H9 (cell line): ENCODE results near the gene DUX4. TPM values are rescaled to one million over a fixed set of nuclear protein-coding genes. Genes with fewer than 3 reads are reported as not detected.
"Not testable (repeated sequence)": the region's sequence is repeated elsewhere in the genome, so short reads cannot be mapped to it uniquely, and the experiment has no call there.

Experiments
- DNase-seq: peaks from one replicate; pipeline ENCODE4 v3.0.0-alpha.2; 2017
- H2AFZ ChIP-seq: one replicate; pipeline ENCODE4 v1.6.1; 2013; ENCODE audit warnings: mild to moderate bottlenecking, low read length, control low read depth, moderate library complexity
- H2AK5ac ChIP-seq: 2 replicates; pipeline ENCODE4 v1.6.1; 2013; ENCODE audit warnings: low read length, control low read depth, mixed read lengths; ENCODE audit not compliant: insufficient read length
- H2BK120ac ChIP-seq: one replicate; pipeline ENCODE4 v1.6.1; 2013; ENCODE audit warnings: low read depth, mild to moderate bottlenecking, low read length, control low read depth, inconsistent platforms; ENCODE audit not compliant: poor library complexity, severe bottlenecking
- H2BK12ac ChIP-seq: 2 replicates; pipeline ENCODE4 v1.6.1; 2013; ENCODE audit warnings: low read length, control low read depth, mixed read lengths, low read depth; ENCODE audit not compliant: insufficient read length
- H2BK15ac ChIP-seq: 2 replicates; pipeline ENCODE4 v1.6.1; 2013; ENCODE audit warnings: low read depth, low read length, control low read depth
- H2BK20ac ChIP-seq: one replicate; pipeline ENCODE4 v1.6.1; 2013; ENCODE audit warnings: low read depth, mild to moderate bottlenecking, low read length, control low read depth, inconsistent platforms; ENCODE audit not compliant: poor library complexity, severe bottlenecking
- H2BK5ac ChIP-seq: 2 replicates; pipeline ENCODE4 v1.6.1; 2013; ENCODE audit warnings: low read length, control low read depth, mixed read lengths; ENCODE audit not compliant: insufficient read length
- H3K14ac ChIP-seq: 2 replicates; pipeline ENCODE4 v1.6.1; 2013; ENCODE audit warnings: low read length, control low read depth; ENCODE audit not compliant: insufficient read depth
- H3K18ac ChIP-seq: 2 replicates; pipeline ENCODE4 v1.6.1; 2013; ENCODE audit warnings: low read depth, mild to moderate bottlenecking, mixed read lengths, low read length, control low read depth; ENCODE audit not compliant: insufficient read length
- H3K23ac ChIP-seq: 2 replicates; pipeline ENCODE4 v1.6.1; 2013; ENCODE audit warnings: low read length, control low read depth, mixed read lengths, low read depth; ENCODE audit not compliant: insufficient read length
- H3K23me2 ChIP-seq: 2 replicates; pipeline ENCODE4 v1.6.1; 2013; ENCODE audit warnings: low read depth, mild to moderate bottlenecking, mixed read lengths, low read length, control low read depth; ENCODE audit not compliant: insufficient read length, poor library complexity, severe bottlenecking
- H3K27ac ChIP-seq: 2 replicates; pipeline ENCODE4 v1.5.1; 2013; ENCODE audit warnings: low read length, control low read depth, mixed read lengths, low read depth; ENCODE audit not compliant: insufficient read length
- H3K27me3 ChIP-seq: 2 replicates; pipeline ENCODE4 v1.6.1; 2013; ENCODE audit warnings: low read length, control low read depth, inconsistent platforms; ENCODE audit not compliant: insufficient read depth
- H3K4ac ChIP-seq: 2 replicates; pipeline ENCODE4 v1.6.1; 2013; ENCODE audit warnings: low read depth, mild to moderate bottlenecking, control low read depth, inconsistent platforms, low read length, moderate library complexity
- H3K4me1 ChIP-seq: 2 replicates; pipeline ENCODE4 v1.6.1; 2013; ENCODE audit warnings: low read length, control low read depth, inconsistent platforms; ENCODE audit not compliant: insufficient read depth
- H3K4me2 ChIP-seq: 2 replicates; pipeline ENCODE4 v1.6.1; 2013; ENCODE audit warnings: low read length, control low read depth, mixed read lengths; ENCODE audit not compliant: insufficient read length, insufficient read depth
- H3K56ac ChIP-seq: 2 replicates; pipeline ENCODE4 v1.6.1; 2013; ENCODE audit warnings: low read depth, mild to moderate bottlenecking, mixed read lengths, low read length, control low read depth; ENCODE audit not compliant: insufficient read length
- H3K79me1 ChIP-seq: 2 replicates; pipeline ENCODE4 v1.6.1; 2013; ENCODE audit warnings: low read depth, mild to moderate bottlenecking, moderate library complexity, low read length, control low read depth, inconsistent platforms; ENCODE audit not compliant: insufficient read depth, poor library complexity, severe bottlenecking
- H3K79me2 ChIP-seq: 2 replicates; pipeline ENCODE4 v1.6.1; 2013; ENCODE audit warnings: low read length, control low read depth, inconsistent platforms; ENCODE audit not compliant: insufficient read depth
- H3K9ac ChIP-seq: 2 replicates; pipeline ENCODE4 v1.6.1; 2013; ENCODE audit warnings: low read length, control low read depth, mixed read lengths; ENCODE audit not compliant: insufficient read length; ENCODE audit errors: extremely low read depth
- H3K9me3 ChIP-seq: one replicate; pipeline ENCODE4 v1.6.1; 2013; ENCODE audit warnings: low read depth, low read length, inconsistent platforms; ENCODE audit not compliant: control insufficient read depth
- H3T11ph ChIP-seq: one replicate; pipeline ENCODE4 v1.6.1; 2013; ENCODE audit warnings: mild to moderate bottlenecking, low read length, control low read depth, inconsistent platforms
- H4K20me1 ChIP-seq: one replicate; pipeline ENCODE4 v1.6.1; 2013; ENCODE audit not compliant: control insufficient read depth, insufficient read length, insufficient read depth
- H4K5ac ChIP-seq: 2 replicates; pipeline ENCODE4 v1.6.1; 2013; ENCODE audit warnings: low read depth, mild to moderate bottlenecking, mixed read lengths, low read length, control low read depth; ENCODE audit not compliant: insufficient read length
- H4K8ac ChIP-seq: replicated peaks from 2 replicates; pipeline ENCODE4 v1.6.1; 2013; ENCODE audit warnings: low read length, control low read depth, mixed read lengths, low read depth; ENCODE audit not compliant: insufficient read length
- H4K91ac ChIP-seq: 2 replicates; pipeline ENCODE4 v1.6.1; 2013; ENCODE audit warnings: low read depth, mild to moderate bottlenecking, moderate library complexity, mixed read lengths, low read length, control low read depth; ENCODE audit not compliant: insufficient read length
- H3K27ac Mint-ChIP-seq, 3 experiments: 2 replicates in 2 of 3; 3 replicates in 1 of 3; pipeline ENCODE4 v1.8.0; 2020 to 2021; ENCODE audit warnings: mixed read lengths in 3 of 3, mild to moderate bottlenecking in 1 of 3, moderate library complexity in 1 of 3
- H3K27me3 Mint-ChIP-seq: 2 replicates; pipeline ENCODE4 v1.8.0; 2021; ENCODE audit warnings: low read depth, mild to moderate bottlenecking, moderate library complexity, mixed read lengths
- H3K36me3 Mint-ChIP-seq, 3 experiments: 2 replicates in 2 of 3; 3 replicates in 1 of 3; pipeline ENCODE4 v1.8.0; 2020 to 2021; ENCODE audit warnings: low read depth in 3 of 3, mixed read lengths in 3 of 3; ENCODE audit not compliant: insufficient read depth in 1 of 3
- H3K4me1 Mint-ChIP-seq, 2 experiments: 2 replicates each; pipeline ENCODE4 v1.8.0; 2020; ENCODE audit warnings: mixed read lengths in 2 of 2
- H3K4me3 Mint-ChIP-seq, 2 experiments: 2 replicates in 1 of 2; 3 replicates in 1 of 2; pipeline ENCODE4 v1.8.0; 2020 to 2021; ENCODE audit warnings: mild to moderate bottlenecking in 2 of 2, mixed read lengths in 2 of 2, moderate library complexity in 1 of 2
- H3K9me3 Mint-ChIP-seq, 2 experiments: 2 replicates in 1 of 2; 3 replicates in 1 of 2; pipeline ENCODE4 v1.8.0; 2020; ENCODE audit warnings: mild to moderate bottlenecking in 2 of 2, mixed read lengths in 2 of 2, moderate library complexity in 1 of 2
- WGBS: extraction: QIAGEN DNeasy Blood & Tissue Kit; methylation state at CpG from one replicate; pipeline ENCODE4 v1.1.7; 2013; ENCODE audit warnings: missing lambda C conversion rate, low lambda C conversion rate, mixed read lengths; ENCODE audit not compliant: insufficient read length; ENCODE audit errors: extremely low coverage; 5-methylcytosine and 5-hydroxymethylcytosine counted together
- total RNA-seq: library from RNA; stranded (reverse); gene quantifications from 2 replicates; pipeline ENCODE4 v1.2.1, GENCODE V29; 2021

Gene DUX4
- total RNA-seq, 1 experiment from 2014 or later: not detected

- H3K27ac Mint-ChIP-seq, H3K36me3 Mint-ChIP-seq, H2BK15ac ChIP-seq, H4K20me1 ChIP-seq, H2BK12ac ChIP-seq, H3K79me2 ChIP-seq, H3K4ac ChIP-seq, H3K56ac ChIP-seq, H2BK120ac ChIP-seq, H3K79me1 ChIP-seq, H3K27me3 Mint-ChIP-seq, H3K14ac ChIP-seq, H2BK5ac ChIP-seq, H3K27ac ChIP-seq, H4K91ac ChIP-seq, H4K5ac ChIP-seq, H3K27me3 ChIP-seq, H3K18ac ChIP-seq, H3K23me2 ChIP-seq, H3K4me1 ChIP-seq, H3K4me2 ChIP-seq, DNase-seq, H3T11ph ChIP-seq, H3K4me1 Mint-ChIP-seq, H3K4me3 Mint-ChIP-seq, H2BK20ac ChIP-seq, H4K8ac ChIP-seq, H3K23ac ChIP-seq, H2AK5ac ChIP-seq, H3K9ac ChIP-seq, H2AFZ ChIP-seq: not testable (repeated sequence)
- H3K9me3 Mint-ChIP-seq: peaks cover 16 to 18% of the 10 kb centered on the region in 2 experiments
- H3K9me3 ChIP-seq: peaks cover 16% of the 10 kb centered on the region
- WGBS: no CpG with 5 or more reads among the region's 1 CpG
Observed at GRCh38 chr4:190180947-190181346, 7.4 kb downstream of the DUX4 start.

DNA sequence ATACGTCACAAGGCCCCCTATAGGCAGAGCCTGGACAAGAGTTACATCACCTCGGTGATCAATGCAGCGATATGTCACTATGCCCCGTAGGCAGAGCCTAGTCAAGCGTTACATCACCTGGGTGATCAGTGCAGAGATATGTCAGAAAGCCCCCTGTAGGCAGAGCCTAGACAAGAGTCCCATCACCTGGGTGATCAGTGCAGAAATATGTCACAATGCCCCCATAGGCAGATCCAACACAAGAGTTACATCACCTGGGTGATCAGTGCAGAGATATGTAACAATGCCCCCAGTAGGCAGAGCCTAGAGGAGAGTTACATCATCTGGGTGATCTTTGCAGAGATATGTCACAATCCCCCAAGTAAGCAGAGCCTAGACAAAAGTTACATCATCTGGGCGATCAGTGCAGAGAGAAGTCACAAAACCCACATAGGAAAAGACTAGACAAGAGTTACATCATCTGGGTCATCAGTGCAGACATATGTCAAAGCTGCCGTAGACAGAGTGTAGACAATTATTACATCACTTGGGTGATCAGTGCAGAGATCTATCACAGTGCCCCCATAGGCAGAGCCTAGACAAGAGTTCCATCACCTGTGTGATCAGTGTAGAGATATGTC lies 8.0 kb downstream of the DUX4 start:
- no CpG with 5 or more reads among the region's 7 CpGs for WGBS
- H4K20me1 ChIP-seq, H3K4ac ChIP-seq, H3K56ac ChIP-seq, H3K9ac ChIP-seq, H4K8ac ChIP-seq, H3K79me1 ChIP-seq, DNase-seq, H2BK12ac ChIP-seq, H3K23ac ChIP-seq, H3T11ph ChIP-seq, H3K36me3 Mint-ChIP-seq, H4K91ac ChIP-seq, H3K4me3 Mint-ChIP-seq, H2AFZ ChIP-seq, H3K23me2 ChIP-seq, H2BK15ac ChIP-seq, H2BK5ac ChIP-seq, H3K27me3 Mint-ChIP-seq, H3K4me1 ChIP-seq, H4K5ac ChIP-seq, H3K4me1 Mint-ChIP-seq, H3K27me3 ChIP-seq, H3K14ac ChIP-seq, H2BK20ac ChIP-seq, H3K27ac Mint-ChIP-seq, H3K79me2 ChIP-seq, H2AK5ac ChIP-seq, H2BK120ac ChIP-seq, H3K4me2 ChIP-seq, H3K18ac ChIP-seq, H3K27ac ChIP-seq: not testable (repeated sequence)
- H3K9me3 Mint-ChIP-seq: peaks cover 16 to 18% of the 10 kb centered on the region in 2 experiments
- H3K9me3 ChIP-seq: peaks cover 16% of the 10 kb centered on the region
